HG02763 (cell line): Measurements from ENCODE around the gene MYCBP.
A peak's percentile ranks its signal among the peaks of the same experiment; 100 is the strongest.

Experiments
- ATAC-seq: cut with Tn5 transposase; IDR thresholded peaks from one replicate; pipeline ENCODE4 v1.9.1; 2021; ENCODE audit warnings: mild to moderate bottlenecking, moderate library complexity; ENCODE audit not compliant: unreplicated experiment

MYCBP gene

DNA sequence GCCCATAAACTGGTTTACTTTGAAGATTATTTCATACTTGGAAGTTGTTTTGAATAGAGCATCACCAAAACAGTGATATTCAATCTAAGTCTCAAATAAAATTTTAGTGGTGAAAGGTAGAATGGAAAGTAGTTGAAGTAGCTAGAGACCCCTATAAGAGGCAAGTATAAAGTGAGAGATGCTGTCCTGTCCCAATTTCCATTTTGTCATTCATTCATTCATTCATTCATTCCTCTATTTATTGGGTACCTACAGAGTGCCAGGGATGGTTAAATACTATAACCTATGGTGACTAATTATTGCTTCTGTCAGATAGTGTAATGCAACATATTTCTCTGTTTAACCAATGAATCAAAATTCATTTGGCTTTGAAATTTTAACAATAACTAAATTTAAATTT, 46.3 kb downstream of the MYCBP start:
- ATAC-seq: no peak

GRCh38 chr1:38826262-38826661, 46.9 kb downstream of the MYCBP start:
- ATAC-seq: no peak

DNA sequence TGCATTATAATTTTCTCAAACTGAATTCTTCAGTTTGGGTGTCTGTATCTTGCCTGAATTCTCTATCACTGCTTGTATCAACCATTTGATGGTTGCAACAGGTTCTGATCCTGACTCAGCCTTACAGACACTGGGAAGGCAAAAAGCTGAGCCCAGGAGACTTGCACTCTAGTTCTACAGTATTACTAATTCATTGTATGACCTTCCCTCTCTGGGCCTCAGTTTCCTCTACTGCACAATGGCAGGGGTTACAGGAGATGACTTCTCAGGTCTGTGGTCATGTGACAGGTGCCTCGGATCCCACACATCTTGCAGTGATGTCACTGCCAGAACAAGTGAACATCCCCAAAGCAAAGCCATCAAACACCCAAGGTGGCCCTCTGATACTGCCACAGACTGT, 52.3 kb downstream of the MYCBP start:
- ATAC-seq: no peak

DNA sequence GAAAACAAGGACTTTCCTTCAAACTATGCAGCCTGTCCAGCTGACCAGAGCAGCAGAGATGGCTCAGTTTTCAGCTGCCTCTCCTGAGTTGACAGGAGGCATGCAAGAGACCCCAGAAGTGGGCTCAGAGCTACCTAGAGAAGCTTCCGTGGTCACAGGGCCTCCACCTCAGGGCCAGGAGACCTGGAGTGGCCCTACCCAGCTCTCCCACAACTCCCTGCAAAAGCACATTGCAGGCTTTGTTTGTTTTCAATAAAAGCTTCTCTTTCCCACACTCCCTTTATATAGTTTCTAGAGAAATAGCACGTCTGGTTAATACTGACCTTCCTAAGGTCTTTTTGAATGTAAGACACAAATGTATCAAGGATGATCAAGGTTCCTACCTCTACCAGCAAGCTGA, 53.6 kb downstream of the MYCBP start:
- ATAC-seq: no peak

DNA sequence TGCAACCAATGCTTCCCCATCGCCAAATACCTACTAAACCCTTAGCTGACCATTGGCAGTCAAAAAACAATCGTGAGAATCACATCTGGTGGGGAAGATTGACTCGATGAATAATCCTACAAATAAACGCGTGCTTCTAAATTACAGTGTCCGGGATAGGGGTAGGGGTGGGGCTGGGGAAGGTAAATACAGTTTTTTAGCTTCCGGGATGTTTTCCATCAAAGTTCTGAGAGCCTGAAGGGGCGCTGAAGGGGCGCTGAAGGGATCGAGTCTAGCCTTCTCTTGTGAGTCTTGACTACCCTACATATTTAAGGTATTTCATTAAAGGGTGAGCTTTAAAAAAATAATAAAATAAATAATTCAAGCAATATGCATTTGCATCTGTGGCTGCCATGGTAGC, 54.1 kb downstream of the MYCBP start:
- no peak for ATAC-seq

GRCh38 chr1:38818175-38818976, 54.8 kb downstream of the MYCBP start:
- no peak for ATAC-seq

DNA sequence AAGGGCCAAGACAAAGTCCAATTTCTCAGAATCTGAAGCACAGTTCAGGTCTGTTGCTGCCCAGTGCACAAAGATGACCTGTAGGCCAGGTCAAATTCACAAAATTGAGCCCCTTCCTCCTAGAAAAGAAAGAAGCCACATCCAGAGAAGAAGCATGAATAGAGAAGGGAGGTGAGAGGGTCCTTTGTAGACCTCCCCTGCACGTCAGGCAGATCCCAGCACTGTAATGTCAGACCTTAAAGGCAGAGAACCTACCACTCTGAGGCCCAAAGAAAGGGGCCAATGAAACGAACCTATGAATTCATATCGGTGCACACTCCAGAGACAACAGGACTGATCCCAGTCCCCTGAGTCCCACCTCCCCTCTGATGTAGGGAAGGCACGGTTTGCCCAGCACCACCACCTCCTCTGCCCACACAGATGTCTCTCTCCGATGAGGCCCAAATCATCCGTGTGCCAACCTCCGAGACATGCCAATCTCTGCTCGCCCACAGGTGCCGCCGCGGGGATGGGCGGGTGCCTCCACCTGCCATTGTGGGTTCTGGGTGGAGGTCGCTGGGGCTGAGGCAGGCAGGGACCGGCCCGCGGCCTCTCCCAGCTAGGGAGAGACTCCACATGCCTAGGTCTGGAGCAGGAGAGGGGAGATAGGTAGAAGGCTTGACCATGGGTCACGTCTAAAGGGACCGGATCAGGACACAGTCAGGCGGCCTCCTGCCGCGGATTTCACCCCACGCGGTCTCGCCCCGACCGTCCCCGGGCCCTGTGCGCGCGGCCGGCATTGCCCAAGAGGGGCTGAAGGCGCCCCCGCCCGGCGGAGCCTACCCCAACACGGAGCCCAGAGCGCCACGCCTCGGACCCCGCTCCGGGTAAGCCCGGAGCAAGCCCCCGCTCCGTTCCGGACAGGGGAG, 55.6 kb downstream of the MYCBP start:
- ATAC-seq: no peak

GRCh38 chr1:38815903-38816627, 57.1 kb downstream of the MYCBP start:
- ATAC-seq: peak; percentile 78

DNA sequence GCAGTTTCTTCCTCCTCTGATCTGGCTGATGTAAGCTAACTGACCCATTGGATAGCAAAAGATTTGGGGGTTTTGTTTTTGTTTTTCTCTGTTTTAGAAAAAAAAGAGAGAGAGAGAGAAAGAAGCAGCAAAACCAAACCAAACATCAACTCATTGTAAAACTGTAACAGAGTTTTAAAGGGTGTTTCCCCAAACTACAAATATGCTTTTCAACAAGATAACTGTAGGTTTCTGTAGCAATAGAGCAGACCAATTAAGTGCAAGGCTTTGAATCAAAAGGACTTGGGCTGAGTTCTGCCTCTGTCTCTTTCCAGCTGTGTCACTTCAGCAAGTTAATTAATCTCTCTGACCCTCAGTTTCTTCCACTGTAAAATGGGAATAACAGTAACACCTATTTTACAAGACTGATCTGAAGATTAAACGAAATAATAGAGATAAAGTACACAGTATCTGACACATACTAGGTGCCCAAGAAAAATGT, 58.1 kb downstream of the MYCBP start:
- ATAC-seq: no peak

DNA sequence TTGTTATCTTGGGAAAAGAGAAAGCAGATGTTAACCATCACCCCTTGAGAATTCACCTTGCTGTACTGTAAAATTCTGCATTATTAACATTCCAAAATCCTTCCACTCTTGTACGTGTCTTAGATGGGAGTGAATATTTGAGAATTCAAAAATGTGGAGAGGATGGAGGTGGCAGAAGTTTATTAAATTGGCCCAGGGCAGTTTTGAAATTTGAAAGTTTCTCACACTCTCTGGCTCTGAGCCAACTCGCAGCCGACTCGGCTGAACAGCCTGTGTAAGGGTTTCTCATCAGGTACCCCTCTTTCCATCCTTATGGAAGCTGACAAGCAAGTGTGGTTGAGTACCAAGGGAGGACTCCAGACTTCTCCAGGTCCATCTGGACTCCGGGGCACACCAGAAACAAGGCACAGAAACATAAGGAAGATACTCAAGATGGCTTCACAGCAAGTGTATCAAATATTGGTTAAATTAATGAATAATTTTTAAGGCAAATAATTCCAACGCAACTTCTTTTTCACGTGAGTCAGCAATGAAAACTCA, 58.6 kb downstream of the MYCBP start:
- ATAC-seq: no peak

DNA sequence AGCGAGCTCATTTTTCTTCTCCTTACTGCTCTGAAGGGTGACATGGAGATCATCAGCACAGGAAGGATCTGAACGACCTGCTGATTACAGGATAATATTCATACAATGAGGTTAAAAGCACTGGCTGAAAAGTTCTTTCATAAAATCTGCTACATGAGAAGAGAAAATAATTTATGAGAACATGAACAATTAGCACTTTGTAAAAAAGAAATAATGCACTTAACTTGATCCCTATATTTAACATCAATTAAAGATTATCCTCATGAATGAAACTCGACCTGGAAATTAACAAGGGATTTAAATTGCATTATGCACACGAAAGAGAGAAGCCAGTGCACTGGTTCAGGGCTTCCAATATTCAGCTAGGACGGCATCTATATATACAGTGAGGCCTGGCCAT, 60.2 kb downstream of the MYCBP start:
- no peak for ATAC-seq
